SK-N-SH treated with all-trans-retinoic acid at 6 μM for 48 hours (cell line): ENCODE results near the gene N4BP2L1.

ENCODE experiments used
- ATAC-seq: fragments of 200-7000 bp; cut with Tn5 transposase; 3 replicates; pipeline ENCODE4 v1.9.1; 2020; ENCODE audit warnings: mild to moderate bottlenecking, moderate library complexity
- ARNTL ChIP-seq: fragments of 450-650 bp; formaldehyde crosslinking; IDR thresholded peaks from 2 replicates; pipeline ENCODE4 v1.5.0; 2020; ENCODE audit warnings: low read depth, mild to moderate bottlenecking, moderate library complexity, borderline replicate concordance
- BACH2 ChIP-seq: fragments of 250-450 bp; sonication (Bioruptor Pico); IDR thresholded peaks from 2 replicates; pipeline ENCODE4 v1.9.0; 2021; ENCODE audit warnings: mild to moderate bottlenecking, borderline replicate concordance
- CREB5 ChIP-seq: fragments of 250-450 bp; sonication (Bioruptor Pico); IDR thresholded peaks from 2 replicates; pipeline ENCODE4 v1.5.1; 2020; ENCODE audit warnings: low read depth, mild to moderate bottlenecking, moderate library complexity
- CSDC2 ChIP-seq: fragments of 250-450 bp; sonication (Bioruptor Pico); IDR thresholded peaks from 2 replicates; pipeline ENCODE4 v1.5.0; 2020; ENCODE audit warnings: mild to moderate bottlenecking, moderate library complexity
- CSRNP3 ChIP-seq: fragments of 250-450 bp; sonication (Bioruptor Pico); IDR thresholded peaks from 2 replicates; pipeline ENCODE4 v1.5.1; 2021; ENCODE audit warnings: mild to moderate bottlenecking, moderate library complexity
- ESRRG ChIP-seq: fragments of 250-450 bp; sonication (Bioruptor Pico); IDR thresholded peaks from 2 replicates; pipeline ENCODE4 v1.6.1; 2021; ENCODE audit warnings: mild to moderate bottlenecking
- ISL1 ChIP-seq: fragments of 250-450 bp; sonication (Bioruptor Pico); IDR thresholded peaks from 2 replicates; pipeline ENCODE4 v2.1.2; 2022; ENCODE audit warnings: mild to moderate bottlenecking, moderate library complexity
- OSR1 ChIP-seq: fragments of 250-450 bp; sonication (Bioruptor Pico); IDR thresholded peaks from 2 replicates; pipeline ENCODE4 v1.8.0; 2022; ENCODE audit warnings: moderate library complexity, mild to moderate bottlenecking, inconsistent platforms
- PATZ1 ChIP-seq: fragments of 250-450 bp; sonication (Bioruptor Pico); IDR thresholded peaks from 2 replicates; pipeline ENCODE4 v1.8.0; 2020; ENCODE audit warnings: mild to moderate bottlenecking, moderate library complexity, borderline replicate concordance
- PPARA ChIP-seq: fragments of 250-450 bp; sonication (Bioruptor Pico); IDR thresholded peaks from 2 replicates; pipeline ENCODE4 v1.5.0; 2020; ENCODE audit warnings: mild to moderate bottlenecking, borderline replicate concordance
- SNAI2 ChIP-seq: fragments of 250-450 bp; sonication (Bioruptor Pico); IDR thresholded peaks from 2 replicates; pipeline ENCODE4 v1.5.0; 2020; ENCODE audit warnings: mild to moderate bottlenecking, moderate library complexity
- TCF4 ChIP-seq: fragments of 250-450 bp; sonication (Bioruptor Pico); IDR thresholded peaks from 2 replicates; pipeline ENCODE4 v1.8.0; 2021; ENCODE audit warnings: mild to moderate bottlenecking, moderate library complexity, borderline replicate concordance
- TOX ChIP-seq: fragments of 250-450 bp; sonication (Bioruptor Pico); IDR thresholded peaks from 2 replicates; pipeline ENCODE4 v1.8.0; 2021; ENCODE audit warnings: mild to moderate bottlenecking, moderate library complexity, borderline replicate concordance
- TSHZ2 ChIP-seq: fragments of 250-450 bp; sonication (Bioruptor Pico); IDR thresholded peaks from 2 replicates; pipeline ENCODE4 v1.5.0; 2020; ENCODE audit warnings: mild to moderate bottlenecking, moderate library complexity
- ZC3H10 ChIP-seq: fragments of 250-450 bp; sonication (Bioruptor Pico); IDR thresholded peaks from 2 replicates; pipeline ENCODE4 v1.5.1; 2021; ENCODE audit warnings: mild to moderate bottlenecking, moderate library complexity
- ZFP3 ChIP-seq: fragments of 250-450 bp; sonication (Bioruptor Pico); IDR thresholded peaks from 2 replicates; pipeline ENCODE4 v1.5.0; 2020; ENCODE audit warnings: mild to moderate bottlenecking, moderate library complexity
- ZNF565 ChIP-seq: fragments of 450-650 bp; formaldehyde crosslinking; conservative IDR thresholded peaks from 2 replicates; pipeline ENCODE4 v1.5.0; 2020; ENCODE audit warnings: low read depth, mild to moderate bottlenecking, moderate library complexity
- ZNF70 ChIP-seq: fragments of 450-650 bp; formaldehyde crosslinking; IDR thresholded peaks from 2 replicates; pipeline ENCODE4 v1.5.0; 2020; ENCODE audit warnings: mild to moderate bottlenecking, moderate library complexity
- ZNF8 ChIP-seq: fragments of 450-650 bp; formaldehyde crosslinking; IDR thresholded peaks from 2 replicates; pipeline ENCODE4 v1.5.0; 2020; ENCODE audit warnings: mild to moderate bottlenecking, moderate library complexity

Gene N4BP2L1

GRCh38 chr13:32408296-32409000 is 19.5 kb downstream of the N4BP2L1 start:
- TF ChIP-seq CREB5 (CRISPR knock-in tag) = no peak
- no peak for TF ChIP-seq BACH2 (CRISPR knock-in tag)
- no peak for TF ChIP-seq ZFP3
- no peak for TF ChIP-seq TCF4 (CRISPR knock-in tag)
- no peak for TF ChIP-seq CSRNP3 (CRISPR knock-in tag)
- no peak for TF ChIP-seq PATZ1 (CRISPR knock-in tag)
- no peak for TF ChIP-seq PPARA
- TF ChIP-seq ZNF70 = no peak
- no peak for TF ChIP-seq ESRRG (CRISPR knock-in tag)
- TF ChIP-seq ISL1 (CRISPR knock-in tag) = no peak
- no peak for TF ChIP-seq ZC3H10 (CRISPR knock-in tag)
- TF ChIP-seq OSR1 (CRISPR knock-in tag) = no peak
- no peak for TF ChIP-seq ARNTL (CRISPR knock-in tag)
- TF ChIP-seq ZNF8 (CRISPR knock-in tag) = no peak
- TF ChIP-seq SNAI2 (CRISPR knock-in tag) = no peak
- TF ChIP-seq ZNF565 = no peak
- no peak for ATAC-seq

GRCh38 chr13:32407854-32408253 is 20.1 kb downstream of the N4BP2L1 start:
- no peak for ATAC-seq

GRCh38 chr13:32403108-32403507 is 24.8 kb downstream of the N4BP2L1 start:
- ATAC-seq = no peak

More at GRCh38 chr13:32407854-32408253, 20.1 kb downstream of the N4BP2L1 start:
- no peak for TF ChIP-seq ISL1 (CRISPR knock-in tag)

More at GRCh38 chr13:32403108-32403507, 24.8 kb downstream of the N4BP2L1 start:
- TF ChIP-seq TSHZ2 (CRISPR knock-in tag) (no peak), TOX (CRISPR knock-in tag) (no peak), TCF4 (CRISPR knock-in tag) (no peak), SNAI2 (CRISPR knock-in tag) (no peak), CSDC2 (CRISPR knock-in tag) (no peak), BACH2 (CRISPR knock-in tag) (no peak), ARNTL (CRISPR knock-in tag) (no peak), ESRRG (CRISPR knock-in tag) (no peak), ZNF70 (no peak), PATZ1 (CRISPR knock-in tag) (no peak), CREB5 (CRISPR knock-in tag) (no peak), ZNF565 (no peak)
- TF ChIP-seq, all 23 proteins: peak for 0
